ENCODE results near the gene CASQ1.
A peak's percentile ranks its signal among the peaks of the same experiment; 100 is the strongest.

The CASQ1 gene

DNA sequence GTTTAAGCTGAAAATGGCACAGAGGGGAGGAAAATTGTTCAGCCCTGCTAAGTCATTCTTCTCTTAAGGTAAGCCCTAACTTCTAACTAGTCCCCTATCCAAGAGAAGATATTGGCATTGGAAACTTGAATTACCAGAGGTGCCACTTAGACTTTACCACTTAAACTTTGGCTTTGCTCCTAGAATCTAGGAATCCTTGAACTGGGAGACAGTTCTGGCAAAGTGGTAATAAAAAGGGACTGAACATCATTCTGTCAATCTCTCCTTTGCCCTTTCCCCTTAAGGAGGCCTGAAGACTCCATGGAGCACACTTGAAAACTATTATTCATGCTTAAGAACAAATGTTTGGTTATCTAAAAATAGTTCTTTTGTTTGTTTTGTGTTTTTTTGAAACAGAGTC is 30.5 kb upstream of the CASQ1 start:
- H3K36me3 Mint-ChIP-seq (ENCODE audit: insufficient read depth) = peaks cover 2% of the 10 kb centered on the region
- no peak for ATAC-seq (replicated peaks; ENCODE audit: extremely low read depth, poor library complexity, severe bottlenecking)
- H3K27me3 Mint-ChIP-seq = peaks cover 43% of the 10 kb centered on the region
- no peak for DNase-seq (ENCODE audit: low spot score in 2 of 2)
- H3K4me3 Mint-ChIP-seq = no peak overlapping the region
- H3K27ac Mint-ChIP-seq (ENCODE audit: low read depth) = no peak overlapping the region
- no peaks in the 10 kb centered on the region for H3K4me1 Mint-ChIP-seq
- H3K9me3 Mint-ChIP-seq = no peaks in the 10 kb centered on the region

DNA sequence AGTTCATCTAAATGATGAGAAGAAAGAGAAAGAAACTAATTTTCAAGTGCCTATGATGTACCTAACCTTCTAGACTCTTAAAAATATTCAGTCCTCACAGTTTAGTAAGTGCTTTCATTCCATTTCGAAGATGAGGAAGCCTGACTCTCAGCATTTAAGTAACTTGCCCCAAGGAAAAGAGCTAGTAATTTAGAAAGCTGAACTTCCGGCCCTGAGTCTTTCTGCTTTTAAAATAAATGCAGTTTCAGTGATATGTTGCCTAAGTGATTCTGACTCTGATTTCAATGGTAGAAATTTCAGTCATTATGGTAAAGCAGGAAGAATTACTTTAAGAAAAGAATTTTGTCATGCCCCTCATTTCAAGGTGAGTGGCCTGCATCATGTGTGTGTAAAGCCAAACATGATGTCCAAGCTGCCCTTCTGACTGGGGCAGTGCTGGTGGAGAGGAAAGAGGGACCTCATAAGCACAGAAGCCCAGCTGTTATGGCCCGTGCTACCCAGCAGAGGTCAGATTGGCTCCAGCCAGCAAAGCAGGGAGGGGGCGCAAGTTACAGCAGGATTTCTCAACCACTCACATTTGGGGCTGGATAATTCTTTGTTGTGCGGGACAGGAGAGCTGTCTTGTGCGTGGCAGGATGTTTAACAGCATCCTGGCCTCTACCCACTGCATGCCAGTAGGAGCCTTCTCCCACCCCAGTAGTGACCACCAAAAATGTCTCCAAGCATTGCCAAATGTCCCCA is 28.2 kb upstream of the CASQ1 start:
- peaks cover 52% of the 10 kb centered on the region for H3K27me3 Mint-ChIP-seq
- H3K9me3 Mint-ChIP-seq = no peaks in the 10 kb centered on the region
- H3K4me3 Mint-ChIP-seq = no peak overlapping the region
- DNase-seq (ENCODE audit: low spot score in 2 of 2) = no peak
- H3K4me1 Mint-ChIP-seq = no peaks in the 10 kb centered on the region
- peaks cover 2% of the 10 kb centered on the region for H3K36me3 Mint-ChIP-seq (ENCODE audit: insufficient read depth)
- no peak for ATAC-seq (replicated peaks; ENCODE audit: extremely low read depth, poor library complexity, severe bottlenecking)
- no peak overlapping the region for H3K27ac Mint-ChIP-seq (ENCODE audit: low read depth)

GRCh38 chr1:160162931-160163330 is 27.4 kb upstream of the CASQ1 start:
- DNase-seq (ENCODE audit: low spot score in 2 of 2) = no peak
- H3K4me3 Mint-ChIP-seq = no peak overlapping the region
- H3K27me3 Mint-ChIP-seq = peaks cover 52% of the 10 kb centered on the region
- ATAC-seq (replicated peaks; ENCODE audit: extremely low read depth, poor library complexity, severe bottlenecking) = no peak
- no peak overlapping the region for H3K27ac Mint-ChIP-seq (ENCODE audit: low read depth)
- no peaks in the 10 kb centered on the region for H3K9me3 Mint-ChIP-seq
- H3K36me3 Mint-ChIP-seq (ENCODE audit: insufficient read depth) = peaks cover 2% of the 10 kb centered on the region
- H3K4me1 Mint-ChIP-seq = no peaks in the 10 kb centered on the region

DNA sequence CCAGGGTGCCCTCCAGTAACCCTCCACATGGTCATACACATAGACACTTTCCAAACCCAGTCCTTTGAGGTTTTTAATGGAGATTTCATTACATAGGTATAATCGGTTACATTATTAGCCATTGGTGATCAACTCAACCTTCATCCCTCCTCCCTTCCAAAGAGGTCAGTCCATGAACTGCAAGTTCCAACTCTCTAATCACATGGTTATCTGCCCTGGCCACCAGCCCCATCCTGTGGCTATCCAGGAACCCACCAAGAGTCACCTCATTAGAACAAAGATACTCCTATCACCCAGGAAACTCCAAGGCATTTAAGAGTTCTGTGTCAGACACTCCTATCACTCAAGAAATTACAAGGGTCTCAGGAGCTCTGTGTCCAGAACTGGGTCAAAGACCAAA is 26.8 kb upstream of the CASQ1 start:
- Mint-ChIP-seq H3K36me3 (ENCODE audit: insufficient read depth) (peaks cover 2% of the 10 kb centered on the region), H3K4me1 (no peaks in the 10 kb centered on the region), H3K9me3 (no peaks in the 10 kb centered on the region), H3K27me3 (peaks cover 51% of the 10 kb centered on the region), H3K27ac (ENCODE audit: low read depth) (no peak overlapping the region), H3K4me3 (no peak overlapping the region)
- ATAC-seq (replicated peaks; ENCODE audit: extremely low read depth, poor library complexity, severe bottlenecking) (no peak), DNase-seq (ENCODE audit: low spot score in 2 of 2) (no peak)

DNA sequence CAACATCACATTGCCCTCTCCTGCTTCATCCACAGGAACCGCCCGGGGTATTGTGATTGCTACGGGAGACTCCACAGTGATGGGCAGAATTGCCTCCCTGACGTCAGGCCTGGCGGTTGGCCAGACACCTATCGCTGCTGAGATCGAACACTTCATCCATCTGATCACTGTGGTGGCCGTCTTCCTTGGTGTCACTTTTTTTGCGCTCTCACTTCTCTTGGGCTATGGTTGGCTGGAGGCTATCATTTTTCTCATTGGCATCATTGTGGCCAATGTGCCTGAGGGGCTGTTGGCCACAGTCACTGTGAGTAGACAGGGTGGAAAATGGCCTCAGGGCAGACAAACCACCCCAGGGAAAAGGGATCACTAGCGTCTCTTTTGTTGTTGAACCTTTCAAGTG is 26.3 kb upstream of the CASQ1 start:
- Mint-ChIP-seq H3K4me3 (no peak overlapping the region), H3K9me3 (no peaks in the 10 kb centered on the region), H3K27me3 (peaks cover 51% of the 10 kb centered on the region), H3K36me3 (ENCODE audit: insufficient read depth) (peaks cover 2% of the 10 kb centered on the region), H3K27ac (ENCODE audit: low read depth) (no peak overlapping the region), H3K4me1 (peaks cover 3% of the 10 kb centered on the region)
- ATAC-seq (replicated peaks; ENCODE audit: extremely low read depth, poor library complexity, severe bottlenecking) (no peak), DNase-seq (ENCODE audit: low spot score in 2 of 2) (no peak)

DNA sequence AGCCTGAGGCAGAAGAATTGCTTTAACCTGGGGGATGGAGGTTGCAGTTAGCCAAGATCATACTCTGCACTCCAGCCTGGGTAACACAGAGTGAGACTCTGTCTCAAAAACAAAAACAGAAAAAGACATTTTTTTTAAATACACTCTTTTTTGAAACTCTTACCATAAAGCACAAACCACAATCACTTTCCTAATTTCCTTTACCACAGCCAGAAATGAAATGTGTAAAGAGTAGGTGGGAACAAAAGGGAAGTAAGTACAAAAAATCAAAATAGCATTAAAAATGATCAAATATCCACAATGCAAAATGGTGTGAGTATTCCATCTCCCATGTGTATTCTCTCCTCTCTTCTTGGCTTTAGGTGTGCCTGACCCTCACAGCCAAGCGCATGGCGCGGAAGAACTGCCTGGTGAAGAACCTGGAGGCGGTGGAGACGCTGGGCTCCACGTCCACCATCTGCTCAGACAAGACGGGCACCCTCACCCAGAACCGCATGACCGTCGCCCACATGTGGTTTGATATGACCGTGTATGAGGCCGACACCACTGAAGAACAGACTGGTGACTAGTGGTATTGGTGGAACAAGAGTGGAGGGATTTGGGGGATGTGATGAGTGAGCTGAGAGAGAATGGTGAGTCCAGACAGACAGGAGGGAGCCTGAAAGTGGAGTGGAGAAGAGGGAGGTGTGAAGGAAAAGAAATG is 24.1 kb upstream of the CASQ1 start:
- Mint-ChIP-seq H3K27me3 (peaks cover 51% of the 10 kb centered on the region), H3K4me1 (peaks cover 11% of the 10 kb centered on the region), H3K27ac (ENCODE audit: low read depth) (no peak overlapping the region), H3K9me3 (no peaks in the 10 kb centered on the region), H3K36me3 (ENCODE audit: insufficient read depth) (peaks cover 2% of the 10 kb centered on the region), H3K4me3 (no peak overlapping the region)
- ATAC-seq (replicated peaks; ENCODE audit: extremely low read depth, poor library complexity, severe bottlenecking) = no peak
- DNase-seq (ENCODE audit: low spot score in 2 of 2) = no peak

DNA sequence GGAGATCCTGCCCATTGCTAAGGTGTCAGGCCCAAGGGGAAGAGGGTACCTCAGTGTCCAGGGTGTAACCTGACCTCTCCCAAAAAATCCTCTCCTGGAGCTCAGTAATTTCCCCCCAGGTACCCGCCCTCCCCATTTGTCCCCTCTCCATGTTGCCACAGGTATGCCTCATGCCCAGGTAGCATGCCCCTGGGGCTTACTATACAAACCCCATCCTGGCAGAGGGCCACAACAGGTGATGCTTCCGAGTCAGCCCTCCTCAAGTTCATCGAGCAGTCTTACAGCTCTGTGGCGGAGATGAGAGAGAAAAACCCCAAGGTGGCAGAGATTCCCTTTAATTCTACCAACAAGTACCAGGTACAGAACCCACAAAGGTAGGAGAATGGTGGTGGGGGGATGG is 23.3 kb upstream of the CASQ1 start:
- H3K9me3 Mint-ChIP-seq = no peaks in the 10 kb centered on the region
- no peak overlapping the region for H3K27ac Mint-ChIP-seq (ENCODE audit: low read depth)
- peaks cover 2% of the 10 kb centered on the region for H3K36me3 Mint-ChIP-seq (ENCODE audit: insufficient read depth)
- DNase-seq (ENCODE audit: low spot score in 2 of 2) = no peak
- peaks cover 56% of the 10 kb centered on the region for H3K27me3 Mint-ChIP-seq
- H3K4me1 Mint-ChIP-seq = peaks cover 11% of the 10 kb centered on the region
- ATAC-seq (replicated peaks; ENCODE audit: extremely low read depth, poor library complexity, severe bottlenecking) = no peak
- no peak overlapping the region for H3K4me3 Mint-ChIP-seq

- no peaks in the 10 kb centered on the region for H3K9me3 Mint-ChIP-seq
- DNase-seq (ENCODE audit: low spot score in 2 of 2) (no peak), ATAC-seq (replicated peaks; ENCODE audit: extremely low read depth, poor library complexity, severe bottlenecking) (no peak)
- H3K27me3 Mint-ChIP-seq = peaks cover 61% of the 10 kb centered on the region
- no peak overlapping the region for H3K4me3 Mint-ChIP-seq
- H3K36me3 Mint-ChIP-seq (ENCODE audit: insufficient read depth) = peaks cover 2% of the 10 kb centered on the region
- peaks cover 11% of the 10 kb centered on the region for H3K4me1 Mint-ChIP-seq
- no peak overlapping the region for H3K27ac Mint-ChIP-seq (ENCODE audit: low read depth)
These were observed 22.8 kb upstream of the CASQ1 start for GRCh38 chr1:160167580-160167979.

- Mint-ChIP-seq H3K27me3 (peaks cover 64% of the 10 kb centered on the region), H3K9me3 (no peaks in the 10 kb centered on the region), H3K27ac (ENCODE audit: low read depth) (no peak overlapping the region), H3K4me3 (no peak overlapping the region), H3K36me3 (ENCODE audit: insufficient read depth) (peaks cover 2% of the 10 kb centered on the region), H3K4me1 (peaks cover 11% of the 10 kb centered on the region)
- ATAC-seq (replicated peaks; ENCODE audit: extremely low read depth, poor library complexity, severe bottlenecking) = no peak
- no peak for DNase-seq (ENCODE audit: low spot score in 2 of 2)
These were observed 22.4 kb upstream of the CASQ1 start for GRCh38 chr1:160168016-160168415.

GRCh38 chr1:160168609-160169369 is 21.6 kb upstream of the CASQ1 start:
- H3K4me1 Mint-ChIP-seq = peaks cover 11% of the 10 kb centered on the region
- DNase-seq (ENCODE audit: low spot score in 2 of 2) (no peak), ATAC-seq (replicated peaks; ENCODE audit: extremely low read depth, poor library complexity, severe bottlenecking) (no peak)
- H3K4me3 Mint-ChIP-seq = no peak overlapping the region
- H3K9me3 Mint-ChIP-seq = no peaks in the 10 kb centered on the region
- H3K27me3 Mint-ChIP-seq = peaks cover 64% of the 10 kb centered on the region
- H3K36me3 Mint-ChIP-seq (ENCODE audit: insufficient read depth) = no peaks in the 10 kb centered on the region
- no peak overlapping the region for H3K27ac Mint-ChIP-seq (ENCODE audit: low read depth)

- Mint-ChIP-seq H3K36me3 (ENCODE audit: insufficient read depth) (no peaks in the 10 kb centered on the region), H3K4me1 (peaks cover 11% of the 10 kb centered on the region), H3K27ac (ENCODE audit: low read depth) (no peak overlapping the region), H3K4me3 (no peak overlapping the region), H3K9me3 (no peaks in the 10 kb centered on the region), H3K27me3 (peaks cover 64% of the 10 kb centered on the region)
- DNase-seq (ENCODE audit: low spot score in 2 of 2) = no peak
- ATAC-seq (replicated peaks; ENCODE audit: extremely low read depth, poor library complexity, severe bottlenecking) = peak; percentile 6
These were observed 20.6 kb upstream of the CASQ1 start for GRCh38 chr1:160169553-160170399.

- no peak overlapping the region for H3K27ac Mint-ChIP-seq (ENCODE audit: low read depth)
- peaks cover 11% of the 10 kb centered on the region for H3K4me1 Mint-ChIP-seq
- no peaks in the 10 kb centered on the region for H3K36me3 Mint-ChIP-seq (ENCODE audit: insufficient read depth)
- DNase-seq (ENCODE audit: low spot score in 2 of 2) = no peak
- H3K9me3 Mint-ChIP-seq = no peaks in the 10 kb centered on the region
- peaks cover 54% of the 10 kb centered on the region for H3K27me3 Mint-ChIP-seq
- H3K4me3 Mint-ChIP-seq = no peak overlapping the region
- ATAC-seq (replicated peaks; ENCODE audit: extremely low read depth, poor library complexity, severe bottlenecking) = no peak
These were observed 19.0 kb upstream of the CASQ1 start for GRCh38 chr1:160171354-160171753.

All from central memory CD8-positive, alpha-beta T cell (primary cell).